ENCODE results near the gene TBC1D14. TPM values are rescaled to one million over a fixed set of nuclear protein-coding genes. Genes with fewer than 3 reads are reported as not detected.

Gene TBC1D14
- total RNA-seq, 3 donors from 2014 or later (not counting 1 experiment from before 2014, with no cell fraction given), result 36.0 to 54.7 (median 53.2) TPM

GRCh38 chr4:7032596-7032995 is 123.0 kb downstream of the TBC1D14 start:
- WGBS (ENCODE audit: insufficient coverage), result 96% methylated on average over 8 of the region's 8 CpGs
- Histone ChIP-seq H3K4me3 (ENCODE audit: low read length) (no peak overlapping the region), H3K4me1 (ENCODE audit: control insufficient read depth, insufficient read depth, low read length) (no peaks in the 10 kb centered on the region), H3K9me3 (ENCODE audit: control insufficient read depth, insufficient read depth, low read length) (no peaks in the 10 kb centered on the region), H3K27me3 (ENCODE audit: control insufficient read depth, insufficient read depth, low read length) (no peaks in the 10 kb centered on the region), H3K27ac (ENCODE audit: low read length) (no peak overlapping the region), H3K36me3 (ENCODE audit: control insufficient read depth, insufficient read depth, low read length) (peaks cover 30% of the 10 kb centered on the region)
- Mint-ChIP-seq H3K27me3 (ENCODE audit: low read depth in 2 of 2) (no peaks in the 10 kb centered on the region), H3K36me3 (peaks cover 7% of the 10 kb centered on the region), H3K4me3 (no peak overlapping the region), H3K27ac (no peak overlapping the region), H3K9me3 (no peaks in the 10 kb centered on the region), H3K4me1 (peaks cover 0 to 7% of the 10 kb centered on the region in 2 donors)
- no peak for ATAC-seq
- no peak for TF ChIP-seq CTCF (IDR thresholded peaks at IDR 0.05)
- DNase-seq, result no peak
- intact Hi-C loops (cut with micrococcal nuclease), result no loop called here

GRCh38 chr4:7034262-7035081 is 124.8 kb downstream of the TBC1D14 start:
- Histone ChIP-seq H3K27ac (ENCODE audit: low read length) (no peak overlapping the region), H3K9me3 (ENCODE audit: control insufficient read depth, insufficient read depth, low read length) (no peaks in the 10 kb centered on the region), H3K36me3 (ENCODE audit: control insufficient read depth, insufficient read depth, low read length) (peaks cover 27% of the 10 kb centered on the region), H3K4me1 (ENCODE audit: control insufficient read depth, insufficient read depth, low read length) (no peaks in the 10 kb centered on the region), H3K4me3 (ENCODE audit: low read length) (no peak overlapping the region), H3K27me3 (ENCODE audit: control insufficient read depth, insufficient read depth, low read length) (no peaks in the 10 kb centered on the region)
- peaks cover 0 to 4% of the 10 kb centered on the region in 2 donors for H3K4me1 Mint-ChIP-seq
- no peak overlapping the region for H3K27ac Mint-ChIP-seq
- DNase-seq (no peak), ATAC-seq (no peak)
- no peaks in the 10 kb centered on the region for H3K9me3 Mint-ChIP-seq
- peaks cover 7% of the 10 kb centered on the region for H3K36me3 Mint-ChIP-seq
- no peak for TF ChIP-seq CTCF (IDR thresholded peaks at IDR 0.05)
- 85% methylated on average over 20 of the region's 20 CpGs for WGBS (ENCODE audit: insufficient coverage)
- intact Hi-C loops (cut with micrococcal nuclease), result no loop called here
- no peaks in the 10 kb centered on the region for H3K27me3 Mint-ChIP-seq (ENCODE audit: low read depth in 2 of 2)
- H3K4me3 Mint-ChIP-seq, result no peak overlapping the region

- H3K36me3 Mint-ChIP-seq, result no peaks in the 10 kb centered on the region
- H3K27me3 ChIP-seq (ENCODE audit: control insufficient read depth, insufficient read depth, low read length), result no peaks in the 10 kb centered on the region
- H3K27ac Mint-ChIP-seq, result no peak overlapping the region
- peaks cover 12% of the 10 kb centered on the region for H3K4me1 ChIP-seq (ENCODE audit: control insufficient read depth, insufficient read depth, low read length)
- H3K27ac ChIP-seq (ENCODE audit: low read length), result no peak overlapping the region
- TF ChIP-seq CTCF (IDR thresholded peaks at IDR 0.05), result no peak
- no peak overlapping the region for H3K4me3 ChIP-seq (ENCODE audit: low read length)
- H3K27me3 Mint-ChIP-seq (ENCODE audit: low read depth in 2 of 2), result no peaks in the 10 kb centered on the region
- no peak overlapping the region for H3K4me3 Mint-ChIP-seq
- peaks cover 1% of the 10 kb centered on the region for H3K36me3 ChIP-seq (ENCODE audit: control insufficient read depth, insufficient read depth, low read length)
- DNase-seq, result peak in 1 of 2 donors; percentile 50
- H3K9me3 ChIP-seq (ENCODE audit: control insufficient read depth, insufficient read depth, low read length), result no peaks in the 10 kb centered on the region
- ATAC-seq, result no peak
- H3K4me1 Mint-ChIP-seq, result peaks cover 8 to 9% of the 10 kb centered on the region in 2 donors
- intact Hi-C loops (cut with micrococcal nuclease), result no loop called here
- no peaks in the 10 kb centered on the region for H3K9me3 Mint-ChIP-seq
- WGBS (ENCODE audit: insufficient coverage), result 74% methylated on average over 6 of the region's 6 CpGs
Observed at GRCh38 chr4:7037425-7037824, 127.8 kb downstream of the TBC1D14 start.

Data from natural killer cell (primary cell).